CD4-positive, CD25-positive, alpha-beta regulatory T cell (primary cell): ENCODE results near the gene HLA-DOA. TPM values are rescaled to one million over a fixed set of nuclear protein-coding genes. Genes with fewer than 3 reads are reported as not detected.
A peak's percentile ranks its signal among the peaks of the same experiment; 100 is the strongest.

Experiments used
- ATAC-seq, 2 donors: fragments of 150-1000 bp; cut with Tn5 transposase; one replicate each; pipeline ENCODE4 v1.10.0; 2021; ENCODE audit warnings: low read depth in 2 of 2, moderate number of reproducible peaks in 2 of 2, moderate library complexity in 1 of 2
- DNase-seq, 3 donors: peaks; one replicate each; pipeline versions ENCODE4 v3.0.0 to v3.0.0-alpha.2; 2012 to 2022; ENCODE audit warnings: mixed read lengths in 1 of 3
- H3K27ac ChIP-seq: one replicate; pipeline ENCODE4 v1.7.0; 2013; ENCODE audit warnings: mild to moderate bottlenecking, low read length; ENCODE audit not compliant: insufficient read depth, poor library complexity, severe bottlenecking
- H3K27me3 ChIP-seq: one replicate; pipeline ENCODE4 v1.7.0; 2013; ENCODE audit warnings: low read length; ENCODE audit not compliant: control insufficient read depth, insufficient read depth
- H3K36me3 ChIP-seq: one replicate; pipeline ENCODE4 v1.7.0; 2013; ENCODE audit warnings: mild to moderate bottlenecking, low read length, moderate library complexity; ENCODE audit not compliant: control insufficient read depth, insufficient read depth
- H3K4me1 ChIP-seq: 2 replicates; pipeline ENCODE4 v1.7.0; 2013; ENCODE audit warnings: mild to moderate bottlenecking, low read length; ENCODE audit not compliant: insufficient read depth, control insufficient read depth, poor library complexity, severe bottlenecking
- H3K4me3 ChIP-seq: one replicate; pipeline ENCODE4 v1.7.0; 2013; ENCODE audit warnings: low read depth, mild to moderate bottlenecking, low read length, moderate library complexity
- H3K9me3 ChIP-seq, 2 experiments: 1 replicate in 1 of 2; 2 replicates in 1 of 2; pipeline ENCODE4 v1.7.0; 2013; ENCODE audit warnings: low read length in 2 of 2, mild to moderate bottlenecking in 1 of 2, moderate library complexity in 1 of 2; ENCODE audit not compliant: control insufficient read depth in 2 of 2
- H3K27ac Mint-ChIP-seq, 3 donors: one replicate each; pipeline ENCODE4 v1.8.0; 2020 to 2022; ENCODE audit warnings: mild to moderate bottlenecking in 3 of 3, mixed read lengths in 3 of 3, moderate library complexity in 2 of 3
- H3K27me3 Mint-ChIP-seq: one replicate; pipeline ENCODE4 v1.8.0; 2022; ENCODE audit warnings: mild to moderate bottlenecking, mixed read lengths
- H3K36me3 Mint-ChIP-seq: one replicate; pipeline ENCODE4 v1.8.0; 2020; ENCODE audit warnings: mixed read lengths
- H3K4me1 Mint-ChIP-seq, 4 donors: one replicate each; pipeline ENCODE4 v1.8.0; 2020 to 2022; ENCODE audit warnings: mixed read lengths in 4 of 4, mild to moderate bottlenecking in 1 of 4
- H3K4me3 Mint-ChIP-seq, 4 donors: one replicate each; pipeline ENCODE4 v1.8.0; 2020 to 2022; ENCODE audit warnings: mild to moderate bottlenecking in 4 of 4, mixed read lengths in 4 of 4, moderate library complexity in 3 of 4
- H3K9me3 Mint-ChIP-seq, 7 donors: one replicate each; pipeline ENCODE4 v1.8.0; 2020 to 2022; ENCODE audit warnings: mixed read lengths in 7 of 7, mild to moderate bottlenecking in 3 of 7, moderate library complexity in 2 of 7
- polyA plus RNA-seq, 4 donors: library from polyadenylated mRNA; unstranded; fragments of 300-500 nt; fragmentation: Illumina TruSeq; gene quantifications; one replicate each; pipeline ENCODE4 v1.2.3, GENCODE V29; 2021
- total RNA-seq: library from RNA; stranded (reverse); gene quantifications from one replicate; pipeline ENCODE4 v1.2.3, GENCODE V29; 2022

The HLA-DOA gene
- total and polyA plus RNA-seq, 5 donors from 2014 or later, result 7.0 to 14.9 (median 9.4) TPM

GRCh38 chr6:32982702-32983492 is 26.5 kb downstream of the HLA-DOA start:
- no peak for ATAC-seq
- peaks cover 5% of the 10 kb centered on the region for H3K4me1 ChIP-seq
- peaks cover 6 to 43% (median 31%) of the 10 kb centered on the region in 4 donors for H3K4me1 Mint-ChIP-seq

GRCh38 chr6:32982084-32982701 is 27.2 kb downstream of the HLA-DOA start:
- H3K4me1 ChIP-seq, result peaks cover 10% of the 10 kb centered on the region
- H3K9me3 Mint-ChIP-seq, result no peaks in the 10 kb centered on the region
- peak overlapping the region in 1 of 4 donors; percentile 37 for H3K4me3 Mint-ChIP-seq
- H3K27ac Mint-ChIP-seq, result peak overlapping the region in 1 of 3 donors; percentile 91
- peaks cover 33% of the 10 kb centered on the region for H3K36me3 Mint-ChIP-seq
- H3K4me1 Mint-ChIP-seq, result peaks cover 6 to 50% (median 38%) of the 10 kb centered on the region in 4 donors
- peaks cover 1% of the 10 kb centered on the region for H3K27me3 Mint-ChIP-seq
- peaks cover 47% of the 10 kb centered on the region for H3K36me3 ChIP-seq
- peak in 1 of 3 donors; percentile 20 for DNase-seq
- no peak for ATAC-seq
- H3K9me3 ChIP-seq, result no peaks in the 10 kb centered on the region
- no peak overlapping the region for H3K27ac ChIP-seq
- no peak overlapping the region for H3K4me3 ChIP-seq
- H3K27me3 ChIP-seq, result no peaks in the 10 kb centered on the region

More at GRCh38 chr6:32982702-32983492, 26.5 kb downstream of the HLA-DOA start:
- no peaks in the 10 kb centered on the region for H3K9me3 ChIP-seq
- H3K27me3 ChIP-seq, result no peaks in the 10 kb centered on the region
- peak overlapping the region in 1 of 3 donors; percentile 56 for H3K27ac Mint-ChIP-seq
- H3K27me3 Mint-ChIP-seq, result peaks cover 4% of the 10 kb centered on the region
- DNase-seq, result no peak
- no peak overlapping the region for H3K4me3 ChIP-seq
- peak overlapping the region; percentile 41 for H3K27ac ChIP-seq
- H3K9me3 Mint-ChIP-seq, result no peaks in the 10 kb centered on the region
- H3K36me3 Mint-ChIP-seq, result peaks cover 26% of the 10 kb centered on the region
- H3K36me3 ChIP-seq, result peaks cover 40% of the 10 kb centered on the region
- H3K4me3 Mint-ChIP-seq, result no peak overlapping the region

DNA sequence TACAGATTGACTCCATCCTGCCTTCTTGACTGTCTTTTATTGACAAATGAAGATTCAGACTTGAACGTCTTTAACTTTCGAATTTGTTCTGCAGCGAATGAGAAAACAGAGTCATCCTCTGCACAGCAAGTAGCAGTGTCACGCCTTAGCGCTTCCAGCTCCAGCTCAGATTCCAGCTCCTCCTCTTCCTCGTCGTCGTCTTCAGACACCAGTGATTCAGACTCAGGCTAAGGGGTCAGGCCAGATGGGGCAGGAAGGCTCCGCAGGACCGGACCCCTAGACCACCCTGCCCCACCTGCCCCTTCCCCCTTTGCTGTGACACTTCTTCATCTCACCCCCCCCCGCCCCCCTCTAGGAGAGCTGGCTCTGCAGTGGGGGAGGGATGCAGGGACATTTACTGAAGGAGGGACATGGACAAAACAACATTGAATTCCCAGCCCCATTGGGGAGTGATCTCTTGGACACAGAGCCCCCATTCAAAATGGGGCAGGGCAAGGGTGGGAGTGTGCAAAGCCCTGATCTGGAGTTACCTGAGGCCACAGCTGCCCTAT is 28.8 kb downstream of the HLA-DOA start:
- no peak overlapping the region for H3K27ac ChIP-seq
- H3K4me1 ChIP-seq, result peaks cover 25% of the 10 kb centered on the region
- ATAC-seq (no peak), DNase-seq (no peak)
- H3K27me3 Mint-ChIP-seq, result no peaks in the 10 kb centered on the region
- peaks cover 6 to 65% (median 52%) of the 10 kb centered on the region in 4 donors for H3K4me1 Mint-ChIP-seq
- H3K4me3 ChIP-seq, result no peak overlapping the region
- H3K36me3 Mint-ChIP-seq, result peaks cover 48% of the 10 kb centered on the region
- no peaks in the 10 kb centered on the region for H3K9me3 ChIP-seq
- no peak overlapping the region for H3K4me3 Mint-ChIP-seq
- H3K27me3 ChIP-seq, result no peaks in the 10 kb centered on the region
- H3K27ac Mint-ChIP-seq, result no peak overlapping the region
- H3K9me3 Mint-ChIP-seq, result no peaks in the 10 kb centered on the region
- H3K36me3 ChIP-seq, result peaks cover 63% of the 10 kb centered on the region

DNA sequence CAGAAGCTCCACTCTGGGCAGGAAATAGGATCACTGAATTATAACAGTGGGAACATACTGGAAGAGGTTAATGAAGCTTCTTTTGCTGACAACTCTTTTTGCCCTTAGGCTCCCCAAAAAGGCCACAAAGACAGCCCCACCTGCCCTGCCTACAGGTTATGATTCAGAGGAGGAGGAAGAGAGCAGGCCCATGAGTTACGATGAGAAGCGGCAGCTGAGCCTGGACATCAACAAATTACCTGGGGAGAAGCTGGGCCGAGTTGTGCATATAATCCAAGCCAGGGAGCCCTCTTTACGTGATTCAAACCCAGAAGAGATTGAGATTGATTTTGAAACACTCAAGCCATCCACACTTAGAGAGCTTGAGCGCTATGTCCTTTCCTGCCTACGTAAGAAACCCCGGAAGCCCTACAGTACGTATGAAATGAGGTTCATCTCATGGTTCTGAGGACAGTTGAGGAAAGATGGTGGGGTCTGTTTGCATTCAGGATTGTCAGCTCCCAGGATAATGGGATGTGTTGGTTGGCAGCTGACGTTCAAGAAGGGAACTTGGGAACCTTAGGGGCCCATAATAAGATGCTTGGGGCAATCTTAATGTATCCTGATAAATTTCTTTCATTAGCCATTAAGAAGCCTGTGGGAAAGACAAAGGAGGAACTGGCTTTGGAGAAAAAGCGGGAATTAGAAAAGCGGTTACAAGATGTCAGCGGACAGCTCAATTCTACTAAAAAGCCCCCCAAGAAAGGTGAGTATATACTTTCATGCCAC is 29.5 kb downstream of the HLA-DOA start:
- peaks cover 11 to 71% (median 58%) of the 10 kb centered on the region in 4 donors for H3K4me1 Mint-ChIP-seq
- H3K27me3 Mint-ChIP-seq, result no peaks in the 10 kb centered on the region
- H3K4me3 Mint-ChIP-seq, result no peak overlapping the region
- no peak overlapping the region for H3K27ac ChIP-seq
- H3K9me3 ChIP-seq, result no peaks in the 10 kb centered on the region
- peak overlapping the region in 1 of 3 donors; percentile 66 for H3K27ac Mint-ChIP-seq
- H3K36me3 ChIP-seq, result peaks cover 70% of the 10 kb centered on the region
- H3K4me1 ChIP-seq, result peaks cover 32% of the 10 kb centered on the region
- H3K9me3 Mint-ChIP-seq, result no peaks in the 10 kb centered on the region
- no peaks in the 10 kb centered on the region for H3K27me3 ChIP-seq
- ATAC-seq (no peak), DNase-seq (no peak)
- peaks cover 54% of the 10 kb centered on the region for H3K36me3 Mint-ChIP-seq
- no peak overlapping the region for H3K4me3 ChIP-seq

- Mint-ChIP-seq H3K9me3 (no peaks in the 10 kb centered on the region), H3K36me3 (peaks cover 73% of the 10 kb centered on the region), H3K4me1 (peaks cover 11 to 66% (median 51%) of the 10 kb centered on the region in 4 donors), H3K27ac (peak overlapping the region in 2 of 3 donors; percentile 48 to 56), H3K27me3 (no peaks in the 10 kb centered on the region), H3K4me3 (peak overlapping the region; percentile 11 to 98 (median 58))
- DNase-seq (no peak), ATAC-seq (no peak)
- Histone ChIP-seq H3K9me3 (no peaks in the 10 kb centered on the region), H3K4me1 (peaks cover 39% of the 10 kb centered on the region), H3K27me3 (no peaks in the 10 kb centered on the region), H3K4me3 (no peak overlapping the region), H3K27ac (peak overlapping the region; percentile 17), H3K36me3 (peaks cover 78% of the 10 kb centered on the region)
These were observed 31.5 kb downstream of the HLA-DOA start for GRCh38 chr6:32977953-32978324.

GRCh38 chr6:32977272-32977952 is 32.0 kb downstream of the HLA-DOA start:
- Histone ChIP-seq H3K4me3 (peak overlapping the region; percentile 28), H3K27me3 (no peaks in the 10 kb centered on the region), H3K27ac (peak overlapping the region; percentile 17), H3K9me3 (no peaks in the 10 kb centered on the region), H3K36me3 (peaks cover 78% of the 10 kb centered on the region), H3K4me1 (peaks cover 39% of the 10 kb centered on the region)
- peaks cover 75% of the 10 kb centered on the region for H3K36me3 Mint-ChIP-seq
- H3K4me3 Mint-ChIP-seq, result peak overlapping the region; percentile 29 to 98 (median 58)
- peak overlapping the region; percentile 9 to 56 (median 48) for H3K27ac Mint-ChIP-seq
- ATAC-seq (no peak), DNase-seq (no peak)
- H3K27me3 Mint-ChIP-seq, result no peaks in the 10 kb centered on the region
- H3K9me3 Mint-ChIP-seq, result no peaks in the 10 kb centered on the region
- peaks cover 11 to 66% (median 48%) of the 10 kb centered on the region in 4 donors for H3K4me1 Mint-ChIP-seq
